Measurements from ENCODE around the gene ARL5B. TPM values are rescaled to one million over a fixed set of nuclear protein-coding genes. Genes with fewer than 3 reads are reported as not detected.

Gene ARL5B
- total and polyA plus RNA-seq, 8 donors: 2.1 to 10.0 (median 6.2) TPM

GRCh38 chr10:18689498-18689897, 30.3 kb downstream of the ARL5B start:
- Histone ChIP-seq H3K4me1 (no peaks in the 10 kb centered on the region), H3K27me3 (no peaks in the 10 kb centered on the region), H3K9me3 (no peaks in the 10 kb centered on the region), H3K27ac (no peak overlapping the region), H3K4me3 (no peak overlapping the region), H3K36me3 (no peaks in the 10 kb centered on the region)
- TF ChIP-seq, protein P1, sequence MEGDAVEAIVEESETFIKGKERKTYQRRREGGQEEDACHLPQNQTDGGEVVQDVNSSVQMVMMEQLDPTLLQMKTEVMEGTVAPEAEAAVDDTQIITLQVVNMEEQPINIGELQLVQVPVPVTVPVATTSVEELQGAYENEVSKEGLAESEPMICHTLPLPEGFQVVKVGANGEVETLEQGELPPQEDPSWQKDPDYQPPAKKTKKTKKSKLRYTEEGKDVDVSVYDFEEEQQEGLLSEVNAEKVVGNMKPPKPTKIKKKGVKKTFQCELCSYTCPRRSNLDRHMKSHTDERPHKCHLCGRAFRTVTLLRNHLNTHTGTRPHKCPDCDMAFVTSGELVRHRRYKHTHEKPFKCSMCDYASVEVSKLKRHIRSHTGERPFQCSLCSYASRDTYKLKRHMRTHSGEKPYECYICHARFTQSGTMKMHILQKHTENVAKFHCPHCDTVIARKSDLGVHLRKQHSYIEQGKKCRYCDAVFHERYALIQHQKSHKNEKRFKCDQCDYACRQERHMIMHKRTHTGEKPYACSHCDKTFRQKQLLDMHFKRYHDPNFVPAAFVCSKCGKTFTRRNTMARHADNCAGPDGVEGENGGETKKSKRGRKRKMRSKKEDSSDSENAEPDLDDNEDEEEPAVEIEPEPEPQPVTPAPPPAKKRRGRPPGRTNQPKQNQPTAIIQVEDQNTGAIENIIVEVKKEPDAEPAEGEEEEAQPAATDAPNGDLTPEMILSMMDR (IDR thresholded peaks at IDR 0.05): peak in 2 of 4 donors; percentile 8 to 9
- intact Hi-C loops (cut with DNase I): no loop called here
- 4 to 8% methylated on average over 3 of the region's 3 CpGs for WGBS, 2 donors
- ATAC-seq (peak in 1 of 4 donors; percentile 44), FAIRE-seq (no peak), DNase-seq (no peak)

DNA sequence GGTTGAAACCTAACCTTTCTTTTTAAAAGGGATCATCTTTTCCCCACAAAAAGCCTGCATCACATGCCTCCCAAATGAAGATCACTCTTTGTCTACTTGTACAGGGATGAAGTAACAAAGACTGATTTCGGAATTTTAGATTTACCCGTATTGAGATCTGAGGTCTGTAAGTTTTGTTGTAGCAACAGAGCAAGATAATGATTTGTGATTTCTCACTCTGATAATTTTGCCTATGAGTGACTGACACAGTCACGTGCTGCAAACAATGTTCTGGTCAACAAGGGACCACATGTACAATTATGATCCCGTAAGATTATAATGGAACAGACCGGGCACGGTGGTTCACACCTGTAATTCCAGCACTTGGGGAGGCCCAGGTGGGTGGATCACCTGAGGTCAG, 31.3 kb downstream of the ARL5B start:
- ATAC-seq (no peak), DNase-seq (no peak), FAIRE-seq (no peak)
- TF ChIP-seq, protein P1 (IDR thresholded peaks at IDR 0.05): no peak
- Histone ChIP-seq H3K4me3 (no peak overlapping the region), H3K4me1 (no peaks in the 10 kb centered on the region), H3K36me3 (no peaks in the 10 kb centered on the region), H3K27ac (no peak overlapping the region), H3K27me3 (no peaks in the 10 kb centered on the region), H3K9me3 (no peaks in the 10 kb centered on the region)
- intact Hi-C loops (cut with DNase I): no loop called here
- WGBS, 2 donors: 79 to 87% methylated on average over 6 of the region's 6 CpGs

GRCh38 chr10:18699849-18700840, 40.9 kb downstream of the ARL5B start:
- intact Hi-C loops (cut with DNase I): no loop called here
- WGBS, 2 donors: 44 to 53% methylated on average over 6 of the region's 6 CpGs
- ATAC-seq (no peak), DNase-seq (no peak), FAIRE-seq (no peak)
- Histone ChIP-seq H3K4me1 (no peaks in the 10 kb centered on the region), H3K27ac (no peak overlapping the region), H3K9me3 (no peaks in the 10 kb centered on the region), H3K36me3 (no peaks in the 10 kb centered on the region), H3K4me3 (no peak overlapping the region), H3K27me3 (no peaks in the 10 kb centered on the region)
- TF ChIP-seq, protein P1 (IDR thresholded peaks at IDR 0.05): no peak

DNA sequence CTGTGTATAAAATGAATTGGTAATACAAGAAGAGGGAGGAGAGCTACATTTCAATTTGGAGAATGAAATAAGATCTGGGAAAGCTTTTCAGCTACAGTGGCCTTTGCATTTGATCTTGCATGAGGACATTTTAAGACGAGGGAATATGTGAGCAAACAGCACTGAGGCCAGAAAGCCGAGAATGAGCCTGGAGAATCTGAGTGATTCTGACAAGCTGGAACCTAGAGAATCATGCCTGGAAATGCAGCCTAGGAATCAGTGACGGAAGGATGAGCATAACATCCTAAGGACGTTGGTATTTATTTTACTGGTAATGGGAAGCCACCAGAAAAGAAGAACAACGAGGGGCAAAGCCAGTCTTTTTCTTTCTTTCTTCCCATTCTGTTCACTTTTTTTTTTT, 44.3 kb downstream of the ARL5B start:
- H3K36me3 ChIP-seq: no peaks in the 10 kb centered on the region
- H3K9me3 ChIP-seq: no peaks in the 10 kb centered on the region
- TF ChIP-seq, protein P1 (IDR thresholded peaks at IDR 0.05): no peak
- FAIRE-seq (no peak), ATAC-seq (no peak), DNase-seq (no peak)
- no peaks in the 10 kb centered on the region for H3K4me1 ChIP-seq
- no peak overlapping the region for H3K27ac ChIP-seq
- no peaks in the 10 kb centered on the region for H3K27me3 ChIP-seq
- WGBS, 2 donors: 59 to 76% methylated on average over 5 of the region's 5 CpGs
- no peak overlapping the region for H3K4me3 ChIP-seq
- intact Hi-C loops (cut with DNase I): no loop called here

DNA sequence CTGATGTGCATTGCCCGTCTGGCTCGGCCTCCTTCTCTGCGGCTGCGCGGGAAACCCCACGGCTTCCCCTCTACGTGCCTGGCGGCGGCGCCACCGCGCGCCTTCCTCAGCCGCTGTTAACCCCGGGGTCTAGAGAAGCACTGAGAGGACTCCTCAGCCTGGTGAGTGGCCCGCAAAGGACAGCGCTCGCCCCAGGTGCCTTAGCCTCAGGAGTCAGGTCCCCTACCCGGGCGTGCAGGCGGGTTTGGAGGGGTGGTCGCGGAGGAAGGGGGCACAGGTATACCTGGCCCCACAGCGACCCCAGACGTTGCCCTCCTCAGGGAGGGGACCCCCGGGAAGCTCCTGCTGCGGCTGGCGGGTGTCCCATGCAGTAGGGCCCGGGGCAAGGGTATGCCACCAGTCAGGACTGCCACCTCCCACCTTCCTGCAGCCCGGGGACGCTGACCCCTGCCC, 51.0 kb downstream of the ARL5B start:
- TF ChIP-seq, protein P1 (IDR thresholded peaks at IDR 0.05): no peak
- H3K4me1 ChIP-seq: no peaks in the 10 kb centered on the region
- peak in 2 of 6 donors; percentile 49 to 55 for DNase-seq
- no peak for ATAC-seq
- H3K4me3 ChIP-seq: no peak overlapping the region
- intact Hi-C loops (cut with DNase I): no loop called here
- H3K36me3 ChIP-seq: no peaks in the 10 kb centered on the region
- no peaks in the 10 kb centered on the region for H3K27me3 ChIP-seq
- H3K9me3 ChIP-seq: no peaks in the 10 kb centered on the region
- FAIRE-seq: no peak
- no peak overlapping the region for H3K27ac ChIP-seq
- 77 to 83% methylated on average over 31 of the region's 31 CpGs for WGBS, 2 donors
